Activated CD4-positive, CD25-positive, alpha-beta regulatory T cell treated with anti-CD3 and anti-CD28 coated beads, Interleukin-2, amount 50 U/mL, for 24 hours (primary cell): ENCODE measurements around the gene BICD1.
"Not testable (repeated sequence)": the region's sequence is repeated elsewhere in the genome, so short reads cannot be mapped to it uniquely, and the experiment has no call there.

Experiments used
- ATAC-seq, 2 donors: fragments of 150-1000 bp; cut with Tn5 transposase; one replicate each; pipeline ENCODE4 v1.10.0; 2021; ENCODE audit warnings: mild to moderate bottlenecking in 1 of 2, moderate library complexity in 1 of 2

Gene BICD1

DNA sequence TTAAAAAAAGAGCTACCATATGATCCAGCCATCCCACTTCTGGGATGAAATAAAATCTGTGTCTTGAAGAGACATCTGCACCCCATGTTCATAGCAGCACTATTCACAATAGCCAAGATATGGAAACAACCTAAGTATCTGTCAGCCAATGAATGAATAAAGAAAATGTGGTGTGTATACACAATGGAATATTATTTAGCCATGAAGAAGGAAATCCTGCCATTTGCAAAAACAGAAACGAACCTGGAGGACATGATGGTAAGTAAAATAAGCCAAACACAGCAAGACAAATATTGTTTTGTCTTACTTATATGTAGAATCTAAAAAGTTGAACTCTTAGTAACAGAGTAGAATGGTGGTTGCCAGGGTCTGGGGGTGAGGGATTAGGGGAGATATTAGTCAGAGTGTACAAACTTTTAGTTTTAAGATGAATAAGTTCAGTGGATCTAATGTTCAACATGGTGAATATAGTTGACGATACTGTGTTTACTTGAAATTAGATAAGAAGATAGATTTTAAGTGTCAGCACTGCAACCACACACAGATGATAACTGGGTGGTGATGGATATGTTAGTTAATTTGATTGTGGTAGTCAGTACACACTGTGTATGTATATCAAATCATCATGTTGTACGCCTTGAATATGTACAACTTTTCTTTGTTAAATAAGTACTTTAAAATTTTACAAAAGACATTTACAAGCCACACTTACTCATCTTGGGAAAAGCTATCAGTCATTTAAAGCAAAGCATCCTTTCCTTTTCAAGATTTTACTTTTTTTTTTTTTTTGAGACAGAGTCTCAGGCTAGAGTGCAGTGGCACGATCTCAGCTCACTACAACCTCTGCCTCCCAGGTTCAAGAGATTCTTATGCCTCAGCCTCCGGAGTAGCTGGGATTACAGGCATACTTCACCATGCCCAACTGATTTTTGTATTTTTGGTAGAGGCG lies 89.9 kb downstream of the BICD1 start:
- ATAC-seq: peak; percentile 21 to 55

DNA sequence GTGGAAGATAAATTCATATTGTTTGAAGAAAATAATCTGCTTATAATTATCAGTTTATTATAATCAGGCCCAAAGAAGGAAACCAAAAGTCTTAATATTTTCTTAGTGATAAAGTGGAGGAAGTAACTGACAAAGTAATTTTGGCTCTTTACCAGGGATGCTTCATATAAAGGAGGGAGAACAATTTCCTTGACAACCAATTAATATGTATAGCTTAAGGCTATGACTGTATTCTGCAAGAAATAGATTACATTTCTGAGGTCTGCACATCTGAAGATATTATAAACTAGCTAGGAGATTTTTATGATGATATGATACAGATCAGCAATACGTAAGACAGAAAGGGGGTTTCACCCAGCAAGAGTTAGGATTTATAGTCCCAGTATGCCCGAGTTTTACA lies 90.8 kb downstream of the BICD1 start:
- ATAC-seq: no peak

DNA sequence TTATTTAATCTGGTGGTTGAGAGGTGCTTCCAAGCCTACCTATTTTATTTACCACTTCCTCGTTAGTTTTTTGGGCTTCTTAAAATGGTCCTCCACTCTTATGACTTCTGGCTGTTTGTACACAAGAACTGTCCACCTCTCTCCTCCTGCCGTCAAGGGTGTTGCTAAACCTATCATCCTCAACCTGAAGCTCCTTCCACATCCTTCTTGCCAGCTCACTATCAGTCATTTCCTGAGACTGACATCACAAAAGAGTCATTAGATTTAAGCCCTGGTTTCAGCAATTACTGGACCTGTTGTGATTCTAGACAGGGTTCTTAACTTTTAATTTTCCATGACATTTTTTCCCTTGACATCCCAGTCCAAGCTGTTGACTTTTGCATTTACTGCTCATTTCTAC lies 91.9 kb downstream of the BICD1 start:
- peak; percentile 69 to 74 for ATAC-seq

DNA sequence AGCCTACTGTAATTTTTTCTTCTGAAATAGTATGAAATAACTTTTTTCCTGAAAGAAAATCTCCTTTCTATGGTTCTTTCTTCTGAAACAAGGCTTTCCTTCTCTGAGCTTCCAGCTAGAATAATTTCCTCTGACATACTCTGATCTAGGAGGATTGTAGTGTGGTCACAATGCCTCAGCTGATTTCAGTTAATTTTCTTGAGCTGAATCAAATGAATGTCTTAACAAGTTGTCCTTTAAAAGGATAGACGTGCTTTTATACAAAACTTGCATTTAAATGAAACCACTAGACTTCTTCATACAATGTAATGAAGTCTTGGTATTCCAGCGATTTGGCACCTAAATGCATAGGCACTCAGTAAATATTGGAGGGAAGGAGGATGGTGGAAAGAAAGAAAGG lies 94.4 kb downstream of the BICD1 start:
- ATAC-seq: no peak

DNA sequence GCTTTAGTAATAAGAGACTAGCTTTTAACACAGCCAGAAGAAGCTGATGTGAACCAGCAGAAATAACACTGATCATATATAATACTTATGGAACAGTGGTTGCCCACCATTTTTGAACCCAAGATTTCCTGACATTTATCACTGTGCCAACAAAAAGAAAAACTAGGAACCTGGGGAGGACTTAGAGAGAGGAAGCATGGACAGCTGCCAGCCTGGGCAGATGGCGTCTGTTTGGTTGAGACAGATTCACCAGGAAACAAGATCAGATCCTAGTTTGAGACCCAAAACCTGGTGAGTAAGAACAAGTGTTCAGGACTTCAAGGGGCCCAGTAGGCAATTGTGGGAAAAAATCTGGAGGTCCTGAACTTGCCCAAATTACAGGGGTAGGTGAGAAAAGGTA lies 95.3 kb downstream of the BICD1 start:
- no peak for ATAC-seq

DNA sequence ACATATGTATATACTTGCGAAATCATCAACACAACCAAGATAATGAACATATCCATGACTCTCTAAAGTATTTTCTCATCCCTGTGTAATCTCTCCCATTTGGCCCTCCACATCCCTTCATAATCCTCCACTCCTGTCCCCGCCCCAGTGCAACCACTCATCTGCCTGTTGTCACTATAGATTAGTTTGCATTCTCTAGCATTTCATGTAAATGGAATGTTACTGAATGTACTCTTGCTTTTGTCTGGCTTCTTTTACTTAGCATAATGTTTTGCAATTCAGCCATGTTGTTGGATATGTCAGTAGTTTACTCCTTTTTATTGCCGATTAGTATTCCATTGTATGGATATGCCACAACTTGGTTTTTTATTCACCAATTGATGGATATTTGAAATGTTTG lies 99.1 kb downstream of the BICD1 start:
- no peak for ATAC-seq

DNA sequence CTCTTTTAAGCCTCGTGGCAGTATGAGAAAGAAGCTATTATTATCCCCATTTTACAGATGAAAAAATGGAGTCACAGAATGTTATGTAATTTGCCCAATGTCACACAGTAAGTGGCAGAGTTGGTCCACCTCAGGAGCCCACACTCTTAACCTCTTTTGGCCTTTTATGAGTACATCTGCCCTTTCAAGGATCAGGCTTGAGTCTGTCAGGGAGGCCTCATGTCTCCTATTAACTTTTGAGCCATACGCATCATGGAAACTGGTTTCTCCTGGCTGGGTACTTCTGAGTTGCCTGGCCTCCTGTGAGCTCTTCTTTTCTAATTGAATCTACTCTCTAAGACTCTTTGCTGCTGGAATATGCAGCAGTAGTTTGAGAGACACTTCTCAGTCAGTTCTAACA lies 101.7 kb downstream of the BICD1 start:
- no peak for ATAC-seq

DNA sequence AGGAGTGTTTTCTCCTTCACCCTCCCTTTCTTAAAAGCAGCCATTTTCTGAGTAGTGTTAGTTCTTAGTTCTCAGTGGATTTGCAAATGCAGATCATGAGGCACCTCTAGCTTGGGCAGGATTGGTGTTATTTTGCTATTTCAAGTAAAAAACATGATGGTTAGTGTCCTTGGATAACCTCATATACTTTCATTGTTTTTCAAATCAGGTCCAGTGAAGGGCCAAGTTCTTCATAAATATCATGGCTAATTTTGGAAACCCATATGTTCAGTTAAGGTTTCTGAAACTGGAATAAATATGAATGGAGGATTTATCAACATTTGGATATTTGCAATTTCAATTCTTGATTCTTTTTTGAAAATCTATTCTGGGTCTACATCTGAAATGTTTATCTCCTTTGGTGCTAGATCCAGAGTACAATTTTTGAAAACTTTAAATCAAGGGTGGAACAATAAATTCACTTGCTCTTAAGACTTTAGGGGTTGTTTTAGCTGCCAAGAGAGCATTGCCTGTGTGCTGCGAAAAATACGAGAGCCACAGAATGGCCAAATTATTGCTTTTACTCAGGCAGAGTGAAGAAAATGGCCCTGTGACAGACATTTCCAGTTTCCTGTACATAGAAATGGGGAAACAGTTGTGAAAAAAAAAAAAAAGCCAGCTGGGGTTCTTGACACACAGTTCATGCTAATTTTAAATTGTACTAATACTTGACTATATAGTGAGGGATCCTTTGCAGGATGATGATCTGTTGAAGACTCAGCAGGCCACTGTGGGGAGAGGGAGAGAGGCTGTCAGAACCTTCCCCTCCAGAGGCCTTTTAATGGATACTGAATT lies 104.6 kb downstream of the BICD1 start:
- no peak for ATAC-seq

DNA sequence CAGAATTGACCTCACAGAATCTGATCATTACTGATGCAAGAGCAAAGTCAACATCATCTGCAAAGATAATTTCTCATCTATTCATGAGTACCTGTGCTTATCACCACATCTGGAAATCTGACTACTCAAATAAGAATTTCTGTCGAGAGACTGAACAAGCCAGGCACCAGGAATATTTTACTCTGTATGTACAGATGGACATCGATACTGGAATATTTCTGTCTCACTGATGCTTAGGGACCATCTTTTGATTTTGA lies 105.2 kb downstream of the BICD1 start:
- no peak for ATAC-seq

DNA sequence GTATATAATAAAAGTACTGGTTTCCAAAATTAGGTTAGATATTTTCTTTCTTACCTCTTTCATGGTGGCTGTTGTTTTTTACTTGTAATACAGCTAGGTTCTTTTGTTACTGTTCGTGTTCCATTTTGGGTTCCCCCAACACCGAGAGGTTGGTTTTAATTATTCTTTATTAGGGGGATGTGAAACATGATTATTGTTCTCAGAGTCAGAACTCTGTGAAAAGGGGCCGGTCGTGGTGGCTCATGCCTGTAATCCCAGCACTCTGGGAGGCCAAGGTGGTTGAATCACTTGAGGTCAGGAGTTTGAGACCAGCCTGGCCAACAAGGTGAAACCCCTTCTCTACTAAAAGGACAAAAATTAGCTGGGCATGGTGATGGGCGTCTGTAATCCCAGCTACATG lies 108.1 kb downstream of the BICD1 start:
- ATAC-seq: no peak

DNA sequence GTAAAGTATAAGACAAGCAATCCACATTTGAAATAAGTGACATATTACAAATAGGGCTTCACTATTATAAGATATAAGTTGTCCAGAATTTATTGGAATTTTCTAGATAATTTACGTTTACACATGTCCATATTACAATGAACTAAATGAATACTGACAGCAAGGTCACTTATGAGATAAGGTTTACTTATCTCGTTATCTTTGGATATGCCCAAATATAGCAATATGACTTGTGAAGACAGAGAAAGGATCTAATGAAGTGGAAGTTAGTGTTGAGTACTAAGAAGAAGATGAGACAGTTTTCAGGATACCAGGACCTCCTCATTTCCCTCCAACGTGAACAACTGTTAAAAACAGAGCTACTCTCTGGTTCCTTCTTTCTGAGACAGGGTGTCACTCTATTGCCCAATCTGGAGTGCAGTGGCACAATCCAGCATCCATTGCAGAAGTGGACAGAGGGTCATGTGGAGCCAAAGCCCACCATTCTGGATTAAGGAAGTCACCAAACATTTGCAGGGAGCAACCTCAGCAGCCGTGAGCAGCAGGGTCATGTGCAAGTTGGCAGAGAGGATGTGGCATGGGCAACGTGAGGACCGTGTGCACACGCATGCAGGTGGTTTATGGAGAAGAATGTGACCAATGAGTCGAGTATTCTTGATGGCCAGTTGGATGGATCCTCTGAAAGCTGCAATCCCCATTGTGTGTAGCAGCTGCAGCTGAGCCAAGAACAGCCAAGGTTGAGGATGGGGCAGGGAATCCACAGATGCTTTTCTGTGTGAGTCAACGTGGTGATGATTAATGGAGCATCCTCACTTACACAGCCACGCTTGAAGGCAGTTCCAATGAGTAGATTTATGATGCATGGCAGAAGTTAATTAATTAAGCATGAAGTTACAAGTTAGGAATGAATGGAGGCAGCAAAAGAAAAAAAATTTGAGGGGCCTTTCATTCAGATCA lies 111.0 kb downstream of the BICD1 start:
- ATAC-seq: peak in 1 of 2 donors; percentile 17

DNA sequence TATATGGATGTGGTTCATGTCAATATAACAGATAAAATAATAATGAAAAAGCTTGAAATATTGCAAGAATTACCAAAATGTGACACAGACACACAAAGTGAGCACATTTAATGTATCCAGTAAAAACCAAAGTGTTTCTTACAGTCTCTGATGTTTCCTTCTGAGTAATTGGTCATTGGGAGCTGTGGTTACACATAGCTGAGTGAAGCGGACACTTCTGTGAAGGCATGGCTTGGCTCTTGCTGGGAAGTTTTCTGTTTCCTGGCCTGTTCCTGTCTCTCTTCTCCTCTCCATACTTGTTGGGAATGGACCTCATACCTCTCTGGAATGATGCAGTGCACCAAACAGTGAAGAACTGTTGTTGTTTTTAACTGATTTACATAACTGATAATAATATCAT lies 117.3 kb downstream of the BICD1 start:
- ATAC-seq: no peak

DNA sequence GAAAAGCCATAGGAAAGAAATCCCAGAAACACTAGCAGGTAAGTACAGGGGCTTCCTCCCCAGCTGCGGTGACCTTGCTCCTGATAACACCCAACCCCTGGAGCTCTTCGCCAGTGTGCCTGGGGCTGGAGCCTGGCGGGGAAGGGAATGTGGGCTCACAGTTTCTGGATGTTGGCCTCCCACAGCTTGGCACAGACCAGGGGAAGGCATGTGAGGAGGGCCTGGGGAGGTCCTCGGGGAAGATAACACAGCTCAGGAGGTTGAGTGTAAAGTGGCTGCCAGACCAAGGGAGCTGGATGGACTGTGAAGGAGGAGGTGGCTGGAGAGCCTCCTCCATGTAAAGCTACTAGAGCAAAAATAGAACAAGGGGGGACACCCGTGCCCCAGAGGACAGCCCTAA lies 120.1 kb downstream of the BICD1 start:
- ATAC-seq: no peak

DNA sequence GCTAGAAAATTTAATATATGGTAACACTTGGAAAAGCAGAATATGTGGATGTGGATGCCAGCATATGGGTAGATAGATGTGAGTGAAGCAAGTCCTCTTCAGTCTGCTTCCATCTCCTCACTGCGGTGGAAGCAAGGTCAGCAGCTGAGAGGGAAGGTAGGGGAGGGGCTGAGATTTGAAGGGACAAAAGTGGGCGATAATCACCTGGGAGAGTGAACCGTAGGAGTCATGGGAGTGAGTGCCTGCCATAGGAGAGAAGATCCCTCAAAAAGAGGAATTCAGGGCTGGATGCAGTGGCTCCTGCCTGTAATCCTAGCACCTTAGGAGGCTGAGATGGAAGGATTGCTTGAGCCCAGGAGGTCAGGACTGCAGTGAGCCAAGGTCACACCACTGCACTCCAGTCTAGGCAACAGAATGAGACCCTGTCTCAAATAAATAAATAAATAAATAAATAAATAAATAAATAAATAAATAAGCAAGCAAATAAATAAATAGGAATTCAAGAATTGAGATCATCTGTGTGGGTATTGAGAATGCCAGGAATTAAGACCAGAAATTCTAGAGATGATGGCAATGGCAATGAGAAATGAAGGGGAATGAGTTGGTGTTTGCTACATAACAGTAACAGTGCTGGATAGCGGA lies 123.4 kb downstream of the BICD1 start:
- no peak for ATAC-seq

DNA sequence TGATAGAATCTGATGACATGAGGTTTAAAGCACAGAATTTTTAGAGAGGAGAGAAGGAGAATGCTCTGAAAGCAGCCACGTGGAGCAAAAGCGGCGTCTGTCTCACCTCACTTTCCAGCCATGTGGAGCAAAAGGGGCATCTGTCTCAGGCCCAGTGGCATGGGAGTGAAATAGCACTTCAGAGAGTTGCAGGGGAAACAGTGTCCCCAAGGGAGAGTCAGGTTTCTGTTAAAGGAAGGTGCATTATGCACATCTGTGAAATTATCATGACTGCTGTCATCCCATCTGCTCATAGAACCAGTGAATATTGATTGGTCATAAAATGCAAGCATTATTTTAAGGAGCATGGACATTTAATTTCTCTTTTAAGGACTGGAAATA lies 124.0 kb downstream of the BICD1 start:
- ATAC-seq: no peak

DNA sequence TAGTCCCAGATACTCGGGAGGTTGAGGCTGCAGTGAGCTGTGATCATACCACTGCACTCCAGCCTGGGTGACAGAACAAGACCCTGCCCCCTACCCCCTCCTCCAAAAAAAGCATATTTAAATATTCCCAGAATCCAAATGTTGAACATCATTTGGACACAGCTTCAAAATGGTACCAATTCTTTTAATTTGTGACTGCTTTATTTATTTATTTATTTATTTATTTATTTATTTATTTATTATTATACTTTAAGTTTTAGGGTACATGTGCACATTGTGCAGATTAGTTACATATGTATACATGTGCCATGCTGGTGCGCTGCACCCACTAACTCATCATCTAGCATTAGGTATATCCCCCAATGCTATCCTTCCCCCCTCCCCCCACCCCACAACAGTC lies 124.7 kb downstream of the BICD1 start:
- ATAC-seq: not testable (repeated sequence)

DNA sequence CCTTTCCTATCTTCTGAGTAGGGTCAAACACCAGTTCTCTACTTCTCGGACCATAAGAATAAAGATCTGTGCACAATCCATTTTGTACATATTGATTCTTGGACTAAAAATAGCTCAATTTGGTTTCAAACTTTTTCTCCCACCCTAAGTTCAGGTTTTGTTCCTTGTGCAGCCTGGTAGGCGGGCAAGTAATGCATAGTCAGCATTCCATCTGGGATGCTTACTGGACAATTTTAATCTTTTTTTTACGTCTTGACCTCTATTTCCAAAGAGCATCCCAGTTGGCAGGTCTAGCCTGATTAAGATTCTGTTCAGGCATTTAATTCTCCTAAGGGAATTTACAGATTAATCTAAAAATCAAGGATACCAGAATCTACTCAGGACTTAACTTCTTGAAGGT lies 126.9 kb downstream of the BICD1 start:
- no peak for ATAC-seq

DNA sequence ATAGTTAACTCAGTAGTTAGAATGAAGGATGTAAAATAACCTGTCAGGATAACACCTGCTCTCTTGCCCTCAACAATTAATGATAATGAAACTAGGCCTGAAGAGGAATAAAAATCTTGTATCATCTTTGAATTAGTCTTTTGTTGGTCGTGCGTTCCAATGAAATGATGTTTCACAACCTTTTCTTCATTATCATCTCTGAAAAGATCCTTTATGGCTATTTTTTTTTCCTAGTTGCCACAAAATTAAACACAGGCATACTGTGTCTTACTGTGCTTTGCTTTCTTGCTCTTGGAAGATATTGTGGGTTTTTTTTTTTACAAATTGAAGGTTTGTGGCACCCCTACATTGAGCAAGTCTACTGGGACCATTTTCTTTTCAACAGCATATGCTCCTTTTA lies 128.6 kb downstream of the BICD1 start:
- ATAC-seq: no peak

DNA sequence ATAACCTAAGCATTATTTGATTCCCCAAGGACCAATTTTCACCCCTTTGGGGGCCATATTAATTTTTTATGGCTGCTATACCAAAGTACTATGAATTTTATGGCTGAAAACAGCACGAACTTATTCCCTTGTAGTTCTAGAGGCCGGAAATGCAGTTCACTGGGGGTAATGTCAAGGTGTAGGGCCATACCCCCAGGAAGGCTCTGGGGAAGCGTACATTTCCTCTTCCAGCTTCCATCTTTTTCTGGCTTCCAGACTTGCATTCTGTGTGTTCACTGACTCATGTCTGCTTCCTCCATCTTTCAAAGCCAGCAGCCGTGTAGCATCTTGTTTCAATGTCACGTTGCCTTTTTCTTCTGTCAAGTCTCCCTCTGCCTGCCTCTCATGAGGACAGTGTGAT lies 133.5 kb downstream of the BICD1 start:
- no peak for ATAC-seq

DNA sequence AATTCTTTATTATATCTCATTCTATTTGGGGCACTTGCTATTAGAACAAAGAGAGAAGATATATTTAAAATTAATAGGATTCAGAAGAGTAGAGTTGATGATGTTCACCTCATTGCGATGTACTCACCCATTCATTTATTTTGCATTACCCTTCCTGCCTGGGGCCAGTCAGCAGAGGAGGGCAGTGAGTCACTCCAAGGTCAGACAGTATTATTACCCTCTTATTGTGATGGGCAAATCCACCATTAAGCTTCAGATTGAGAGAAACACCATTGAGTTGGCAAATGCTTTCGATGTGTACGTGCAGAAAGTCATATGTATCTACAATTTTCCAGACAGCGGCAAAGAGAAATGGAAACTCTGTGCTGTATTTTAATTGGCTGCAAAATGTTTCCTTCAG lies 134.2 kb downstream of the BICD1 start:
- ATAC-seq: no peak

DNA sequence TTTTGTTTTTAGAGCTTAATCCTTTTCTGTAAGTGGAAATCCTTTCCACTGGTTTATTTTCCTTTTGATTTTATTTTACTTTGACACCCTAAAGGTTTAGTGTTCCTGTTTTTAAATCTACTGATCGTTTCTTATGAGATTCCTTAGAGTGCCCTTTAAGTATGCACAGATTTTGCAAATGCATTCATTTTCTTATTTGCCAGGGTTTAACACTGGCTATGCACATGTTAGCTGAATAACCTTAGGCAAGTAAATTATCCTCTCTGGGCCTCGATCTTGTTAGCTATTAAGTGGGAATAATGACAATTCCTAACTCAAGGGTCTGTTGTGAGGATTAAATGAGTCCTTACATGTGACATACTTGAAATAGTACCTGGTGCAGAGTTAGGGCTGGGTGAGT lies 136.0 kb downstream of the BICD1 start:
- ATAC-seq: no peak

DNA sequence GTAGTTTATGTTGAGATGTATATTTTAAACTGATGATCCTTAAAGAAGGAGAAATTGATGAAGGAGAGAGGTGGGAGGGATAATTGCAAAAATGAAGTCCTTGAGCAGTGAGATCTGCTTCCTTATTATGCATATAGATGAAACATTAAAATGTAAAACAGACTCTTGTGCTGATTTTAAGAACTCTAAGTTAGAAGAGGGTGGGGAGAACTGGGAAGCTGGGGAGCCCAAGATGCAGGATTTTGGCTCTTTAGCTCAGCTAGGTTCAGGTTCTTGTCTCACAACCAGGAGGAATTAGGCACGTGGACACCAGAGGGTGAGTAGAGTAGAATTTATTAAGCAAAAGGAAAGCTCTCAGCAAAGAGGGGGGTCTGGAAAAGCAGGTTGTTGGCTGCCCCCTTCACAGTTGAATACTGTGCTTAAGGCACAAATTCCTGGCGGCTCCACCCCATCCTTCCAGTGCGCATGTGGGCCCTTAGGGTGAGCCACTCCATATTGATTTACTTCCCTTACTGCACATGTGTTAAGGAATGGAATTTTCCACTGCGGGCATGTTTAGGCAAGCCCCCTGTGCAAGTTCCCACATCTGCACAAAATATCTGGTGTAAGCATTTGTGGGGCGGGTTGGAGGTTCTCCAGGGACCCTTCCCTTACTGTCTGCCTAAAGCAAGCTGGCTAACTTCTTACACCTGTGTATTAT lies 141.9 kb downstream of the BICD1 start:
- no peak for ATAC-seq
